Measurements from ENCODE around the gene MFSD11.
"Not testable (repeated sequence)": the region's sequence is repeated elsewhere in the genome, so short reads cannot be mapped to it uniquely, and the experiment has no call there.

The MFSD11 gene

GRCh38 chr17:76709077-76709950 is 28.6 kb upstream of the MFSD11 start:
- no peak for DNase-seq

GRCh38 chr17:76709951-76710862 is 27.7 kb upstream of the MFSD11 start:
- not testable (repeated sequence) for DNase-seq

GRCh38 chr17:76710863-76711611 is 26.9 kb upstream of the MFSD11 start, which contains the start of gene MXRA7:
MXRA7 (minus strand) TSS chr17:76710965; CDS start chr17:76710946, 19 bp downstream.
- DNase-seq = peak; percentile 35

GRCh38 chr17:76712321-76712720 is 25.6 kb upstream of the MFSD11 start:
- not testable (repeated sequence) for DNase-seq

GRCh38 chr17:76713765-76714164 is 24.2 kb upstream of the MFSD11 start:
- DNase-seq = no peak

- no peak for DNase-seq
Observed at GRCh38 chr17:76714336-76714735, 23.6 kb upstream of the MFSD11 start.

- DNase-seq = peak; percentile 72
Observed at GRCh38 chr17:76714822-76715495, 23.0 kb upstream of the MFSD11 start.

- no peak for DNase-seq
Observed at GRCh38 chr17:76715496-76715830, 22.5 kb upstream of the MFSD11 start.

GRCh38 chr17:76716146-76716838 is 21.6 kb upstream of the MFSD11 start:
- peak; percentile 46 for DNase-seq

GRCh38 chr17:76716839-76717215 is 21.1 kb upstream of the MFSD11 start:
- no peak for DNase-seq

GRCh38 chr17:76718516-76718915 is 19.4 kb upstream of the MFSD11 start:
- DNase-seq = no peak

- no peak for DNase-seq
Observed at GRCh38 chr17:76720211-76720610, 17.7 kb upstream of the MFSD11 start.

GRCh38 chr17:76720941-76721340 is 17.0 kb upstream of the MFSD11 start:
- no peak for DNase-seq

- DNase-seq = no peak
Observed at GRCh38 chr17:76721463-76721862, 16.5 kb upstream of the MFSD11 start.

GRCh38 chr17:76722279-76722678 is 15.6 kb upstream of the MFSD11 start:
- no peak for DNase-seq

- not testable (repeated sequence) for DNase-seq
Observed at GRCh38 chr17:76722977-76723376, 14.9 kb upstream of the MFSD11 start.

GRCh38 chr17:76723812-76724211 is 14.1 kb upstream of the MFSD11 start:
- DNase-seq = no peak

GRCh38 chr17:76725580-76726230 is 12.2 kb upstream of the MFSD11 start:
- peak; percentile 78 for DNase-seq

GRCh38 chr17:76726231-76726775 is 11.6 kb upstream of the MFSD11 start, which contains the start of gene JMJD6:
JMJD6 (minus strand) TSS chr17:76726606; CDS start chr17:76726475, 131 bp downstream.
- peak; percentile 98 for DNase-seq
